NCI-H2171 treated with DMSO at 0.1 percent for 48 hours (cell line): ENCODE results near the gene ESPNL.
"Not testable (repeated sequence)": the region's sequence is repeated elsewhere in the genome, so short reads cannot be mapped to it uniquely, and the experiment has no call there.

Experiments
- DNase-seq: peaks from one replicate; lab custom pipeline; 2025; lab: John Stamatoyannopoulos, UW

Gene ESPNL

DNA sequence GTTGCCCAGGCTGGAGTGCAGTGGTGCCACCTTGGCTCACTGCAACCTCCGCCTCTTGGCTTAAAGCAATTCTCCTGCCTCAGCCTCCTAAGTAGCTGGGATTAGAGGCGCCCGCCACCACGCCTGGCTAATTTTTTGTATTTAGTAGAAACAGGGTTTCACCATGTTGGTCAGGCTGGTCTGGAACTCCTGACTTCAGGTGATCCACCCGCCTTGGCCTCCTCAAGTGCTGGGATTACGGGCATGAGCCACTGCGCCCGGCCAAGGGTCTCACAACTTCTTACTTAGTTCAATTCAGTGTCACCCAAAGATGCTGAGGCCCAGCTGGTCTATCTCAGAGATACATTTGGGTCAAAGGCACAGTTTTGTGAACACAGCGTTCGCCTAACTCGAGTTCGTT is 15.6 kb downstream of the ESPNL start:
- not testable (repeated sequence) for DNase-seq

DNA sequence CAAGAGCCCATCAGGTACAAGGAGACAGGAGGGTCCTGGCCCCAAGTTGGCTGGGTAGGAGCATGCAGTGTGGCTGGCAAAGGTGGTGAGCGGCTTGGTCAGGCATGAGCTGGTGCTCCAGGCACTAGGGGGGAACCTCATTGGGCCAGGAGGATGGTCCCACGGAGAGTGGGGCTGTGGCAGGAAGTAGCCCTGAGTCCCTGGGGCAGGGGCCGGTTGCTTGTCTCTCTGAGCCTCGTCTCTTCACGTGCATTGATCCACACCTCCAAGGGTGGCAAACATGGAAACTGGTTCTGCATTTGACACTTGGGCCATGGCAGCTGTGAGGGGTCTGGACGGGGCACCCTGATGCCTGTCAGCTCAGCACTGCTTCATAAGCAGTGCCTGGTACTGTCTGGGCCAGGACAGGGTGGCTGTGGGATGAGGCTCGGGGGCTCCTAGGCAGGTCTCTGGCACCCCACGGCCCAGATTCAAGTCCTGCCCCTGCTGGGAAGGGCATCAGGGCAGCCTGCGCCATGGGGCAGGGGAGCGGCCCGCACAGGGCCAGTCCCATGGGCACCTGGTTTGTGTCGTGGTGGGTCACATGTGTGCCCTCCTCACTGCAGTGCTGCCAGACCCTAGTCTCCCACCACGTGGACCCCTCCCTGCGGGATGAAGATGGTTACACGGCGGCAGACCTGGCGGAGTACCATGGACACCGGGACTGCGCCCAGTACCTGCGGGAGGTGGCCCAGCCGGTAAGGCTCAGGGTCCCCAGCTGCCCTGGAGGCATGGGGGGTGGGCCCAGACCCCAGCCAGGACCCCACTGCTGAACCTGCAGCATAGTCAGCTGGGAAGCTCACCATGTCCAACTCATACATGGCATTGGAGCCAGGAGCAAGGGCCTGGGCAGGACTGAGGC is 16.4 kb downstream of the ESPNL start:
- DNase-seq = no peak

DNA sequence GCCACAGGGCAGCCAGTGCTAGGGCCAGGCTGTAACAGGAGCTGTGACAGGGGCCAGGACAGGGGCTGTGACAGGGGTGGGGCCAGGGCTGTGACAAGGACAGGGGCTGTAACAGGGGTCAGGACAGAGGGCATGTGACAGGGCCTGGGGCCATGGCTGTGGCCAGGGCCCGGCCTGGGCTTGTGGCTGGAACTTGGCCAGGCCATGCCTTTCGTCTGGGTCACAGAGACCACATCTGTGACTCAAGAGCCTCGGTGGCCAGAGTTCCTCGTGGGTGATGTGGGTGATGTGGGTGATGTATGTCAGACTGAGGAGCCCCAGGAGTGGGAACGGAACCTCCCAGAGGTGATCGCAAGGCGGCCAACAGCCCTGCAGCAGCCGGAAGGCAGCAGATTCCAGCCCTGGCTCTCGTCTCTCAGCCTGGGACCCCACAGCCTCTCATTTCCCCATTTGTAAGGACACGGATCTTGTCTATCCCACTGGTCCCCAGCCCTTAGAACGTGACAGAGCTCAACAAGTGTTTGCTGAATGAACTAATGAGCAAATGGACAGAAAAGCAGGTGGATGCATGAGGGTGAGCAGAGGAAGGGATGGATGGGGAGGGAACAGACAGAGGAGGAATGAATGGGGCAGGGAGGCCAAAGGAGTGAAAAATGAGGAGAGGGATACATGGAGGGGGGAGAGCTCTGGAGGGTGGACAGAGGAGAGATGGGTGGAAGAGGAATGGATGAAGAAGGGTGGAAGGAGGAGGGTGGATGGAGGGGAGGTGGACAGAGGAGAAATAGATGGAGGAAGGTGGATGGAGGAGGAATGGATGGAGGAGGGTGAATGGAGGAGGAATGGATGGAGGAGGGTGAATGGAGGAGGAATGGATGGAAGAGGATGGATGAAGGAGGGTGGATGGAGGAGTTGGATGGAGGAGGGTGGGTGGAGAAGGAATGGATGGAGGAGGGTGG is 17.3 kb downstream of the ESPNL start:
- DNase-seq = no peak

GRCh38 chr2:238119756-238120462 is 19.8 kb downstream of the ESPNL start:
- DNase-seq = peak; percentile 56

- DNase-seq = peak; percentile 35
Measured at GRCh38 chr2:238120463-238121298, 20.5 kb downstream of the ESPNL start.

- DNase-seq = no peak
Measured at GRCh38 chr2:238121511-238122286, 21.6 kb downstream of the ESPNL start.

DNA sequence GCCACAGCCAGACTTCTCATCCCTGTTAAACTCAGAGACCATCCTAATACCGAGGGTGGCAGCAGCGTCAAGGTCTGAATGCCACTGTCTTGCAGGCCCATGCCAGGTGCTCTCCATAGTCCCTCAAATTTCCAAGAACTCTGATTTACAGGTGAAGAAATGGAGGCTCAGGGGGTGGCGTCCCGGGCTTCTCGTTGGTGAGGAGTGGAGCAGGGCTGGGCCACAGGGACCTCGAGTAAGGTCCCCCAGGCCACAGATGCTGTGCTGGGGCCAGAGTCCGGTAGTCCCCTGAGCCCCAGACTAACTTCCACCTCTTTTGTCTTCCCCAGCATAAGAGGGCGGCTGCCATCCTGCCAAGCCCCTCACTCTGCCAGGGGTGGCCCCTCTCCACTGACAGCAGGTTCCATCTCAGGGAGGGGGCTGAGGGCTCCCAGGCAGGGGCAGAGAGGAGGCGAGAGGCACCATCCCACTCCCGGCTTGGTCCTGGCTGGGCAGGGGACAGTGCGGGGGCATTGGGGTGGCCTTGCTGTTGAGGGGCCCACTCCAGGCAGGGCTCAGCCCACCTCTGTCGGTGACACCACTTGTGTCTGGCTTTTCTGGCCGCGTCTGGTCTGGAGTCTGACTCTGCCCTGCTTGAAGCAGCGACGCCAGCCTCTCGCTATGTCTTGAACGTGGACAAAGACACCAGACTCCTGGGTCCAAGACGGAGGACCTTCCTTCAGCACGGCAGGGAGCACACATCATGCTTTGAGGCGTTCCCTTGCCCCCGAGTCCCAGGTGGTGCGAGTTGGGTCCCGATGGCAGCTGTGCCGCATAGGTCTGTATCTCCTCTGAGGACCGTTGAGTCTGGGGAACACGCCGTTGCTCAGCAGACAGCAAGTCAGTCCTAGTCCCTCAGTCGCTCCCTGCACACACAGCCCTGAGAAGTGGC is 22.4 kb downstream of the ESPNL start:
- DNase-seq = no peak

GRCh38 chr2:238123218-238123971 is 23.3 kb downstream of the ESPNL start:
- DNase-seq = no peak

GRCh38 chr2:238123991-238124470 is 23.9 kb downstream of the ESPNL start:
- no peak for DNase-seq

- DNase-seq = no peak
Measured at GRCh38 chr2:238124488-238125126, 24.5 kb downstream of the ESPNL start.

GRCh38 chr2:238125127-238125885 is 25.2 kb downstream of the ESPNL start:
- no peak for DNase-seq

GRCh38 chr2:238126338-238126737 is 26.2 kb downstream of the ESPNL start:
- DNase-seq = no peak

DNA sequence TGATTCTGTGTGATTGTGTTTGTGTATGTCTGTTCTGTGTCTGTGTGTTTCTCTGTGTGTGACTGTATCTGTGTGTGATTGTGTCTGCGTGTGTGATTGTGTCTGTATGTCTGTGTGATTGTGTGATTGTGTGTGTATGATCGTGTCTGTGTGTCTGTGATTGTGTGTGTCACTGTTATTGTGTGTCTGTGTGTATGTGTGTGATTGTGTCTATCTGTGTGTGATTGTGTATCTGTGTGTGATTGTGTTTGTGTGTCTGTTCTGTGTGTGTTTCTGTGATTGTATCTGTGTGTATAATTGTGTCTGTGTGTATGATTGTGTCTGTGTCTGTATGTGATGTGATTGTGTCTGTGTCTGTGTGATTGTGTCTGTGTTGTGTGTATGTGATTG is 26.6 kb downstream of the ESPNL start:
- DNase-seq = no peak

DNA sequence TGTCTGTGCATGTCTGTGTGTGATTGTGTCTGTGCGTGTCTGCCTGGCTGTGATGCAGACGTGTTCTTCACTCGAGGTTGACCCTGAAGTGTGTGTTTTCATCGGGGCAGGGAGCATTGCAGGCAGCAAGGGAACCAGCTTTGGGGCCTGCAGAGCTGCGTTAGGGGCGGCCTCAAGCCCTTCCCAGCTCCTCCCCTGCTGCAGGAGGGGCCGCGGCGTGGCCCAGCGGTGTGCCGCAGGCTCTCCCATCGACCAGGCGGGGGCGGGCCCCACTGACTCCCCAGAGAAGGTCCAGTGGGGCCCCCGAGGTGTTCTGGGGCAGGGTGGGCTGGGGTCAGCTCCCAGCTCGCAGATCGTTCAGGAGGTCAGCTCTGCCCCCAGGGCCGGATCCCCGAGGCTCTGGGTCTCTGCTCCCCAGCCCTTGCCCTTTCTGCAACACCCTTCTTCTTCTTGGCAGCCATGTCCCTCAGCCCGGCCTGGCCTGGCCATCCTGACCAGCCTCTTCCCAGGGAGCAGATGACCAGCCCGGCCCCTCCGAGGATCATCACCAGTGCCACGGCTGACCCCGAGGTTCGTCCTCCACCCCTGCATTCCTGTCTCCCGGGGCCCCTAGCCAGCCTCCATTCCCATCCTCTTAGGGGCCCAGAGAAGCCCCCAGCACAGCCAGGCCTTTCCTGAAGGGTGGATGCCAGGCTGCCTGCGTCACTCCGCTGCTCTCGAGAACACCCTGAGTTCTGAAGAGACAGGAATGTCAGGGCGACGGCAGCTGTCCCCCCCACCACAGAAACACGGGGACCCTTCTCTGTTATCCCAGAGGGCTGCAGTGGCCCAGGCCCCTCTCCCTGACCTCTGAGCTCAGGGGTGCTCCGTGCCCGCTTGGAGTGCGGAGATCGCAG is 27.3 kb downstream of the ESPNL start:
- no peak for DNase-seq

- no peak for DNase-seq
Measured at GRCh38 chr2:238128061-238128440, 27.9 kb downstream of the ESPNL start.

- no peak for DNase-seq
Measured at GRCh38 chr2:238128534-238129001, 28.4 kb downstream of the ESPNL start.
